Fibroblast of the aortic adventitia (primary cell): ENCODE measurements around the gene DCTN3. TPM values are rescaled to one million over a fixed set of nuclear protein-coding genes. Genes with fewer than 3 reads are reported as not detected.

ENCODE experiments used
- DNase-seq: peaks from one replicate; pipeline ENCODE4 v3.0.0-alpha.2; 2010; ENCODE audit warnings: low read depth
- H3K4me3 ChIP-seq: 2 replicates; pipeline ENCODE4 v1.5.1; 2011; ENCODE audit warnings: low read depth, mild to moderate bottlenecking, control low read depth, low read length, moderate library complexity
- CTCF ChIP-seq: IDR thresholded peaks from 2 replicates; pipeline ENCODE4 v1.5.1; 2011; ENCODE audit warnings: mild to moderate bottlenecking, low read length, control low read depth, inconsistent platforms; ENCODE audit not compliant: insufficient read depth
- total RNA-seq: library from RNA; depleted of rRNA; stranded (reverse); fragments of >200 nt; gene quantifications from 2 replicates; pipeline ENCODE4 v1.2.3, GENCODE V29; 2012; ENCODE audit warnings: low replicate concordance

DCTN3 gene
- total RNA-seq, 1 donor, result 88.1 TPM

GRCh38 chr9:34628656-34629490 lies 8.6 kb upstream of the DCTN3 start, which contains the start of gene ARID3C:
ARID3C (minus strand) TSS chr9:34629066; CDS start chr9:34628014, 1,052 bp downstream.
- TF ChIP-seq CTCF, result no peak
- DNase-seq, result no peak
- peak within 1 kb of the TSS; percentile 51 for H3K4me3 ChIP-seq

- TF ChIP-seq CTCF, result no peak
- no peak overlapping the region for H3K4me3 ChIP-seq
- DNase-seq, result no peak
These were observed 7.7 kb upstream of the DCTN3 start for GRCh38 chr9:34627716-34628655.

- no peak for DNase-seq
- no peak for TF ChIP-seq CTCF
- H3K4me3 ChIP-seq, result no peak overlapping the region
These were observed 4.8 kb upstream of the DCTN3 start for GRCh38 chr9:34625186-34625486.

GRCh38 chr9:34624475-34625185 lies 4.3 kb upstream of the DCTN3 start:
- TF ChIP-seq CTCF, result no peak
- no peak overlapping the region for H3K4me3 ChIP-seq
- DNase-seq, result no peak

GRCh38 chr9:34623374-34624235 lies 3.3 kb upstream of the DCTN3 start:
- no peak for TF ChIP-seq CTCF
- no peak for DNase-seq
- H3K4me3 ChIP-seq, result no peak overlapping the region

- no peak overlapping the region for H3K4me3 ChIP-seq
- DNase-seq, result no peak
- TF ChIP-seq CTCF, result no peak
These were observed 5.2 kb downstream of the DCTN3 start for GRCh38 chr9:34615132-34615531.
